Epithelial cell of proximal tubule (primary cell): ENCODE measurements around the gene KCNG3. TPM values are rescaled to one million over a fixed set of nuclear protein-coding genes. Genes with fewer than 3 reads are reported as not detected.

Experiments used
- DNase-seq: peaks from one replicate; pipeline ENCODE4 v3.0.0-alpha.2; 2011; ENCODE audit warnings: low read depth
- H3K4me3 ChIP-seq: 2 replicates; pipeline ENCODE4 v1.5.1; 2011; ENCODE audit warnings: low read depth, mild to moderate bottlenecking, low read length
- CTCF ChIP-seq: conservative IDR thresholded peaks from 2 replicates; pipeline ENCODE4 v1.5.1; 2012; ENCODE audit warnings: low read depth, mild to moderate bottlenecking, low read length
- total RNA-seq: library from RNA; depleted of rRNA; stranded (reverse); fragments of >200 nt; gene quantifications from 2 replicates; pipeline ENCODE4 v1.2.3, GENCODE V29; 2015

KCNG3 gene
- total RNA-seq, 1 donor from 2014 or later: not detected

- TF ChIP-seq CTCF: no peak
- no peak overlapping the region for H3K4me3 ChIP-seq
- DNase-seq: no peak
Measured at GRCh38 chr2:42421157-42421485, 72.7 kb downstream of the KCNG3 start.

- no peak for TF ChIP-seq CTCF
- no peak overlapping the region for H3K4me3 ChIP-seq
- no peak for DNase-seq
Measured at GRCh38 chr2:42414648-42415047, 79.1 kb downstream of the KCNG3 start.

- H3K4me3 ChIP-seq: no peak overlapping the region
- no peak for TF ChIP-seq CTCF
- DNase-seq: no peak
Measured at GRCh38 chr2:42414158-42414557, 79.6 kb downstream of the KCNG3 start.

GRCh38 chr2:42410742-42411514 is 82.9 kb downstream of the KCNG3 start:
- no peak for DNase-seq
- no peak for TF ChIP-seq CTCF
- H3K4me3 ChIP-seq: no peak overlapping the region

GRCh38 chr2:42408009-42408408 is 85.8 kb downstream of the KCNG3 start:
- no peak for TF ChIP-seq CTCF
- DNase-seq: no peak
- H3K4me3 ChIP-seq: no peak overlapping the region

GRCh38 chr2:42407476-42407875 is 86.3 kb downstream of the KCNG3 start:
- no peak for TF ChIP-seq CTCF
- DNase-seq: no peak
- H3K4me3 ChIP-seq: no peak overlapping the region

GRCh38 chr2:42404676-42405075 is 89.1 kb downstream of the KCNG3 start:
- no peak for DNase-seq
- TF ChIP-seq CTCF: no peak

More at GRCh38 chr2:42404676-42405075, 89.1 kb downstream of the KCNG3 start:
- no peak overlapping the region for H3K4me3 ChIP-seq
